Panc1 (cell line): ENCODE measurements around the gene PRLH.

Experiments
- TCF7L2 ChIP-seq: IDR thresholded peaks from 2 replicates; pipeline ENCODE4 v1.6.1; 2011; ENCODE audit warnings: mild to moderate bottlenecking, low read depth, low read length, inconsistent platforms
- TF ChIP-seq, protein P1 (sequence below): fragments of 450-650 bp; IDR thresholded peaks from 2 replicates; pipeline ENCODE4 v1.5.1; 2017; ENCODE audit warnings: mild to moderate bottlenecking

GRCh38 chr2:237557633-237558015 lies 8.8 kb upstream of the PRLH start:
- TF ChIP-seq, protein P1, sequence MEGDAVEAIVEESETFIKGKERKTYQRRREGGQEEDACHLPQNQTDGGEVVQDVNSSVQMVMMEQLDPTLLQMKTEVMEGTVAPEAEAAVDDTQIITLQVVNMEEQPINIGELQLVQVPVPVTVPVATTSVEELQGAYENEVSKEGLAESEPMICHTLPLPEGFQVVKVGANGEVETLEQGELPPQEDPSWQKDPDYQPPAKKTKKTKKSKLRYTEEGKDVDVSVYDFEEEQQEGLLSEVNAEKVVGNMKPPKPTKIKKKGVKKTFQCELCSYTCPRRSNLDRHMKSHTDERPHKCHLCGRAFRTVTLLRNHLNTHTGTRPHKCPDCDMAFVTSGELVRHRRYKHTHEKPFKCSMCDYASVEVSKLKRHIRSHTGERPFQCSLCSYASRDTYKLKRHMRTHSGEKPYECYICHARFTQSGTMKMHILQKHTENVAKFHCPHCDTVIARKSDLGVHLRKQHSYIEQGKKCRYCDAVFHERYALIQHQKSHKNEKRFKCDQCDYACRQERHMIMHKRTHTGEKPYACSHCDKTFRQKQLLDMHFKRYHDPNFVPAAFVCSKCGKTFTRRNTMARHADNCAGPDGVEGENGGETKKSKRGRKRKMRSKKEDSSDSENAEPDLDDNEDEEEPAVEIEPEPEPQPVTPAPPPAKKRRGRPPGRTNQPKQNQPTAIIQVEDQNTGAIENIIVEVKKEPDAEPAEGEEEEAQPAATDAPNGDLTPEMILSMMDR, result no peak
- TF ChIP-seq TCF7L2, result no peak
